LNCAP (cell line): Measurements from ENCODE around the gene AUH.

ENCODE experiments used
- TF ChIP-seq, protein P1 (sequence below): fragments of 450-650 bp; IDR thresholded peaks from 2 replicates; pipeline ENCODE4 v1.5.1; 2017; ENCODE audit warnings: mild to moderate bottlenecking

AUH gene, protein sequence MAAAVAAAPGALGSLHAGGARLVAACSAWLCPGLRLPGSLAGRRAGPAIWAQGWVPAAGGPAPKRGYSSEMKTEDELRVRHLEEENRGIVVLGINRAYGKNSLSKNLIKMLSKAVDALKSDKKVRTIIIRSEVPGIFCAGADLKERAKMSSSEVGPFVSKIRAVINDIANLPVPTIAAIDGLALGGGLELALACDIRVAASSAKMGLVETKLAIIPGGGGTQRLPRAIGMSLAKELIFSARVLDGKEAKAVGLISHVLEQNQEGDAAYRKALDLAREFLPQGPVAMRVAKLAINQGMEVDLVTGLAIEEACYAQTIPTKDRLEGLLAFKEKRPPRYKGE

GRCh38 chr9:91361291-91362050 is at the start of gene AUH:
Gene AUH, minus strand, starts transcription at chr9:91361918. Its CDS starts 29 bp downstream, at chr9:91361889.
- TF ChIP-seq, protein P1, sequence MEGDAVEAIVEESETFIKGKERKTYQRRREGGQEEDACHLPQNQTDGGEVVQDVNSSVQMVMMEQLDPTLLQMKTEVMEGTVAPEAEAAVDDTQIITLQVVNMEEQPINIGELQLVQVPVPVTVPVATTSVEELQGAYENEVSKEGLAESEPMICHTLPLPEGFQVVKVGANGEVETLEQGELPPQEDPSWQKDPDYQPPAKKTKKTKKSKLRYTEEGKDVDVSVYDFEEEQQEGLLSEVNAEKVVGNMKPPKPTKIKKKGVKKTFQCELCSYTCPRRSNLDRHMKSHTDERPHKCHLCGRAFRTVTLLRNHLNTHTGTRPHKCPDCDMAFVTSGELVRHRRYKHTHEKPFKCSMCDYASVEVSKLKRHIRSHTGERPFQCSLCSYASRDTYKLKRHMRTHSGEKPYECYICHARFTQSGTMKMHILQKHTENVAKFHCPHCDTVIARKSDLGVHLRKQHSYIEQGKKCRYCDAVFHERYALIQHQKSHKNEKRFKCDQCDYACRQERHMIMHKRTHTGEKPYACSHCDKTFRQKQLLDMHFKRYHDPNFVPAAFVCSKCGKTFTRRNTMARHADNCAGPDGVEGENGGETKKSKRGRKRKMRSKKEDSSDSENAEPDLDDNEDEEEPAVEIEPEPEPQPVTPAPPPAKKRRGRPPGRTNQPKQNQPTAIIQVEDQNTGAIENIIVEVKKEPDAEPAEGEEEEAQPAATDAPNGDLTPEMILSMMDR = no peak

DNA sequence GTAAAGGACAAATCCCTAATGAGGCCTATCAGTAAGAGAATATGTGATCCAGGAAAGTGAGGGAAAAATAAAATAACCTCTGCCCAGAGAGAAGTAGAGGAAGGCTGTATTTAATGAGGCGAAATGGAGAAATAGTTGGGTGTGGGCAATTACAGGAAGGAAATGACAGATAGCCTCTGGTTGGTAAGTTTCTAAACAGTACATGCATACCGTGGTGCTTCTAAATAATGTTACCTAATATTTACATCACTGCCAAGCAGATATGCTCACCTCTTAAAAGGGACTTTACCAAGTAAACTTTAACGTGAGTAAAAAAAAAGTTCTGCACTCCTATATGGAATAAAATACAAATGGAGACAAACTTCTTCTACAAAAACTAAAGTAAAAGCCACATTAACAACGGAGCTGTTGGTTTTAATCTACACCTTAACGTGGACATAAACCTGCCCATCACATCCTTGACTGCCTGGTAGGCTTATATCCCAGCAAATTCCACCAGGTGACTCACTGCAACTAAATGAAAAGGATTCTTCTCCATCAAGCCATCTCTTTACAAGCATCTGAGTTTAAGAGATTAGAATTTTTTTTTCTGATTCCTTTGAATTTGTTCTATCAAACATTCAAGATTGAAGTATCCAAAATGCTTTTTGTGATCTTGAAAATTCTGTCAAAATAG is 49.5 kb upstream of the AUH start:
- TF ChIP-seq, protein P1 = no peak

DNA sequence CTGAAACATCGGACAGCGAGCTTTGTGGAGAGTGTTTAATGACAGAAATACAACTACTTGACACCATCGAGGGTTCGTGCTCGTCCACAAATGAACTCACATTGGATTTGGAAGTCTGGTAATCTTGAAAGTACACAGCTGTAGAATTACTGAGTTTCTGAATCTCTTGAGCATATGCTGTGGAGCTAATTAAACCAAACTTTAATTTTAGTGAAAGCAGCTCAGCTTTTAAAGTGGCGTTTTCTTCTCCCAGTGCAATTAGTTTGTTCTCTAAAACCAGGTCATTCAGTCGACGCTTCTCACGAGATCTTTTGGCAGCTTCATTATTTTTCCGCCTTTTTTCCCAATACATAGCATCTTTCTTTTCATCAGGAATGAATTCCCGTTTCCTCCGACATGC is 48.4 kb upstream of the AUH start:
- TF ChIP-seq, protein P1 = no peak

DNA sequence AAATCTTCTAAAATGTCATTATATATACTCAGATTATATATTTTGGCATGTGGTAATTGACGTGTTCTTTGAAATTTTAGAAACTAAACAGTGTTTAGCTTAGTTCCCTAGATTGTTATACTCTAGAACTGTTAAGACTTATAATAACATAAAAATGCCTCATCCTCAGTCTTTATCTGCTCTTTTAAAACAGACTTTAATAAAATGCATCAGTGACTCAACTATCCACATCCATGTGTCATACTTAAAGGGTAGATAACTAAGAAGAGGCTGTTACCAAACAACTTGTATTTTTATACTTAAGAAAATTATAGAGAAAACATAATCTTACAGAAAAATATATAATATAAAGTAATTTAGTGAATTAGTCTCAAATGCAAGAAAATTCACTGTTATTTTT is 46.8 kb upstream of the AUH start:
- TF ChIP-seq, protein P1 = no peak

GRCh38 chr9:91407580-91408318 is 46.0 kb upstream of the AUH start:
- TF ChIP-seq, protein P1 = no peak

- TF ChIP-seq, protein P1 = no peak
Measured at GRCh38 chr9:91405343-91406077, 43.8 kb upstream of the AUH start.
